Measurements from ENCODE around the gene FXYD2. TPM values are rescaled to one million over a fixed set of nuclear protein-coding genes. Genes with fewer than 3 reads are reported as not detected.

The FXYD2 gene
- total RNA-seq, 1 experiment from 2014 or later: 0.39 TPM

DNA sequence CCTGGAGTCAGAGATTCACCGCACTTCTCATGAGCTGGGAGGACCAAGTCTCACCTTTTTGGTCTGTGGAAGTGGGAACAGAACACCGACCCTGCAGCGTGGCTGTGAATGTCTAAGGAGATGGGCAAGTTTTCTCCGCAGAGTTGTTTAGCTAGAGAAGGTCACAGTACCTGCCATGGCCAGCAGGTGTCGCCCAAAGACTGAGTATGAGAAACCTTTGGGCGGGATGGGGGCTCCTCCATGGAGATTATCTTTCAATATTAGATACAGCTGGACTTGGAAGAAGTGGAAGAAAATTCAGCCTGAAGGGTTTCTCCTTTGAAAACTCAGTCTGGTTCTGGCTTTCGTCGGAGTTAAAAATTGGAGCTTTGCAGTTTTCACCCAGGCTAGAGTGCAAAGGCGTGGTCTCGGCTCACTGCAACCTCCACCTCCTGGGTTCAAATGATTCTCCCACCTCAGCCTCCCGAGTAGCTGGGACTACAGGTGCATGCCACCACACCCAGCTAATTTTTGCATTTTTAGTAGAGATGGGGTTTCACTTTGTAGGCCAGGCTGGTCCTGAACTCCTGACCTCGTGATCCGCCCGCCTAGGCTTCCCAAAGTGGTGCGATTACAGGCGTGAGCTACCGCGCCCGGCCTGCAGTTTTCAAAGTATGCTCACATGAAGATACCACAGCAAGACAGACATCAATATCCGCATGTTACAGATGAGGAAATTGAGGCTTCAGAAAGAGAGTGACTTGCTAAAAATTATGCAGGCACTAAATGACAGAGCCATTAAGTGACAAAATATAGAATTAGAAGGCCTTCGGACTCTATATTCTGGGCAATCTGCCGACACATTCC lies 16.8 kb downstream of the FXYD2 start:
- TF ChIP-seq, protein P1, sequence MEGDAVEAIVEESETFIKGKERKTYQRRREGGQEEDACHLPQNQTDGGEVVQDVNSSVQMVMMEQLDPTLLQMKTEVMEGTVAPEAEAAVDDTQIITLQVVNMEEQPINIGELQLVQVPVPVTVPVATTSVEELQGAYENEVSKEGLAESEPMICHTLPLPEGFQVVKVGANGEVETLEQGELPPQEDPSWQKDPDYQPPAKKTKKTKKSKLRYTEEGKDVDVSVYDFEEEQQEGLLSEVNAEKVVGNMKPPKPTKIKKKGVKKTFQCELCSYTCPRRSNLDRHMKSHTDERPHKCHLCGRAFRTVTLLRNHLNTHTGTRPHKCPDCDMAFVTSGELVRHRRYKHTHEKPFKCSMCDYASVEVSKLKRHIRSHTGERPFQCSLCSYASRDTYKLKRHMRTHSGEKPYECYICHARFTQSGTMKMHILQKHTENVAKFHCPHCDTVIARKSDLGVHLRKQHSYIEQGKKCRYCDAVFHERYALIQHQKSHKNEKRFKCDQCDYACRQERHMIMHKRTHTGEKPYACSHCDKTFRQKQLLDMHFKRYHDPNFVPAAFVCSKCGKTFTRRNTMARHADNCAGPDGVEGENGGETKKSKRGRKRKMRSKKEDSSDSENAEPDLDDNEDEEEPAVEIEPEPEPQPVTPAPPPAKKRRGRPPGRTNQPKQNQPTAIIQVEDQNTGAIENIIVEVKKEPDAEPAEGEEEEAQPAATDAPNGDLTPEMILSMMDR (IDR thresholded peaks at IDR 0.05): peak; percentile 96
- TF ChIP-seq TCF7L2 (IDR thresholded peaks at IDR 0.05; ENCODE audit: low read depth, low read length): no peak
- in situ Hi-C loops (cut with HindIII; ENCODE audit: low pct_unique_long_range_greater_than_20kb, low sequenced_read_pairs) (loop anchor here (25.0 kb wide), 1 partner anchor 370 kb away; no protein-coding TSS in a partner anchor), intact Hi-C loops (cut with micrococcal nuclease; ENCODE audit: unreplicated experiment) (loop anchor here (2.0 to 5.0 kb wide), 2 partner anchors 365 to 381 kb away; no protein-coding TSS in a partner anchor)
- Histone ChIP-seq H3K27me3 (ENCODE audit: control insufficient read depth, insufficient read depth, low read length) (peaks cover 6% of the 10 kb centered on the region; the same call in 1 of the 2 replicates), H3K27ac (ENCODE audit: low read length) (no peak overlapping the region), H3K9me3 (ENCODE audit: control insufficient read depth, insufficient read depth, low read depth, low read length) (no peaks in the 10 kb centered on the region), H3K36me3 (ENCODE audit: control insufficient read depth, insufficient read depth, low read length) (no peaks in the 10 kb centered on the region), H3K4me3 (ENCODE audit: low read depth in 2 of 2, low read length in 2 of 2) (no peak overlapping the region), H3K4me1 (ENCODE audit: control insufficient read depth, insufficient read depth, low read length) (no peaks in the 10 kb centered on the region; the same call in 1 of the 2 replicates)
- DNase-seq (ENCODE audit: low read depth, low spot score) (no peak), ATAC-seq (peak; percentile 68)
- no TSS peak for BruUV-seq (replicated peaks)
- POLR2A ChIA-PET: no interaction called here
- CTCF ChIA-PET: interaction anchor here (0.6 to 3.4 kb wide), 10 partner anchors 10 to 382 kb away, joined by 3 to 50 read pairs (median 5); no protein-coding TSS in a partner anchor

DNA sequence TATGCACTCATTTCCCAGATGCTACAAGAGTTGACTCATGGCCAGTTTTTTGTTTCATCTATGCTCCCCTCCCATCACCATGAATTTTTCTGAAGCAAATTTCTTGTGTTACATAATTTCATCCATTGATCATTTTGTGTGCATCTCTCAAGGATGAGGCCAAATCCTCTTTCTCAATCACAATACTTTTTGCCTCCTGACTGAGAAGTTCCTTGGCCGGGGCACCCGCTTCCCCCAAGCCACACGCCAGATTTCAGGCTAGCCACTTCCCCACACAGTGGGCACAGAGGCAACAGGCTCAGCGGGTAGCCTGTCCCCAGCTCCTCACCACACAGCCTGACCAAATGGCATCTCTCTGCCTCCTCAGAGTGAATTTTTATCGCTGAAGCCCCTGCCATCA lies 17.7 kb downstream of the FXYD2 start:
- DNase-seq (ENCODE audit: low read depth, low spot score) (no peak), ATAC-seq (no peak)
- Histone ChIP-seq H3K36me3 (ENCODE audit: control insufficient read depth, insufficient read depth, low read length) (no peaks in the 10 kb centered on the region), H3K9me3 (ENCODE audit: control insufficient read depth, insufficient read depth, low read depth, low read length) (no peaks in the 10 kb centered on the region), H3K27ac (ENCODE audit: low read length) (no peak overlapping the region), H3K4me1 (ENCODE audit: control insufficient read depth, insufficient read depth, low read length) (no peaks in the 10 kb centered on the region; the same call in 1 of the 2 replicates), H3K4me3 (ENCODE audit: low read depth in 2 of 2, low read length in 2 of 2) (no peak overlapping the region), H3K27me3 (ENCODE audit: control insufficient read depth, insufficient read depth, low read length) (peaks cover 6% of the 10 kb centered on the region; the same call in 1 of the 2 replicates)
- BruUV-seq (replicated peaks): no TSS peak
- POLR2A ChIA-PET: no interaction called here
- CTCF ChIA-PET: interaction anchor here (0.6 to 3.4 kb wide), 7 partner anchors 11 to 381 kb away, joined by 4 to 50 read pairs (median 7); no protein-coding TSS in a partner anchor
- in situ Hi-C loops (cut with HindIII; ENCODE audit: low pct_unique_long_range_greater_than_20kb, low sequenced_read_pairs) (loop anchor here (25.0 kb wide), 1 partner anchor 370 kb away; no protein-coding TSS in a partner anchor), intact Hi-C loops (cut with micrococcal nuclease; ENCODE audit: unreplicated experiment) (loop anchor here (5.0 kb wide), 1 partner anchor 365 kb away; no protein-coding TSS in a partner anchor)
- TF ChIP-seq TCF7L2 (IDR thresholded peaks at IDR 0.05; ENCODE audit: low read depth, low read length): no peak
- TF ChIP-seq SIN3A (IDR thresholded peaks at IDR 0.05; ENCODE audit: borderline replicate concordance, insufficient read depth, low read depth, low read length): no peak
- TF ChIP-seq, protein P2, sequence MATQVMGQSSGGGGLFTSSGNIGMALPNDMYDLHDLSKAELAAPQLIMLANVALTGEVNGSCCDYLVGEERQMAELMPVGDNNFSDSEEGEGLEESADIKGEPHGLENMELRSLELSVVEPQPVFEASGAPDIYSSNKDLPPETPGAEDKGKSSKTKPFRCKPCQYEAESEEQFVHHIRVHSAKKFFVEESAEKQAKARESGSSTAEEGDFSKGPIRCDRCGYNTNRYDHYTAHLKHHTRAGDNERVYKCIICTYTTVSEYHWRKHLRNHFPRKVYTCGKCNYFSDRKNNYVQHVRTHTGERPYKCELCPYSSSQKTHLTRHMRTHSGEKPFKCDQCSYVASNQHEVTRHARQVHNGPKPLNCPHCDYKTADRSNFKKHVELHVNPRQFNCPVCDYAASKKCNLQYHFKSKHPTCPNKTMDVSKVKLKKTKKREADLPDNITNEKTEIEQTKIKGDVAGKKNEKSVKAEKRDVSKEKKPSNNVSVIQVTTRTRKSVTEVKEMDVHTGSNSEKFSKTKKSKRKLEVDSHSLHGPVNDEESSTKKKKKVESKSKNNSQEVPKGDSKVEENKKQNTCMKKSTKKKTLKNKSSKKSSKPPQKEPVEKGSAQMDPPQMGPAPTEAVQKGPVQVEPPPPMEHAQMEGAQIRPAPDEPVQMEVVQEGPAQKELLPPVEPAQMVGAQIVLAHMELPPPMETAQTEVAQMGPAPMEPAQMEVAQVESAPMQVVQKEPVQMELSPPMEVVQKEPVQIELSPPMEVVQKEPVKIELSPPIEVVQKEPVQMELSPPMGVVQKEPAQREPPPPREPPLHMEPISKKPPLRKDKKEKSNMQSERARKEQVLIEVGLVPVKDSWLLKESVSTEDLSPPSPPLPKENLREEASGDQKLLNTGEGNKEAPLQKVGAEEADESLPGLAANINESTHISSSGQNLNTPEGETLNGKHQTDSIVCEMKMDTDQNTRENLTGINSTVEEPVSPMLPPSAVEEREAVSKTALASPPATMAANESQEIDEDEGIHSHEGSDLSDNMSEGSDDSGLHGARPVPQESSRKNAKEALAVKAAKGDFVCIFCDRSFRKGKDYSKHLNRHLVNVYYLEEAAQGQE (IDR thresholded peaks at IDR 0.05; ENCODE audit: insufficient read depth in 1 of 2, low read depth in 2 of 2, low read length in 1 of 2): no peak
- TF ChIP-seq POLR2AphosphoS5 (IDR thresholded peaks at IDR 0.05; ENCODE audit: low read depth, low read length): no peak
- TF ChIP-seq, protein P1 (IDR thresholded peaks at IDR 0.05): no peak
